ENCODE measurements around the gene HSD3B7. TPM values are rescaled to one million over a fixed set of nuclear protein-coding genes. Genes with fewer than 3 reads are reported as not detected.
A peak's percentile ranks its signal among the peaks of the same experiment; 100 is the strongest.

Gene HSD3B7
- total RNA-seq, 2 experiments from 2014 or later: 2.4 to 3.3 TPM

GRCh38 chr16:30949650-30950515 lies 35.1 kb upstream of the HSD3B7 start:
- Histone ChIP-seq H3K9me3 (ENCODE audit: low read length) (no peaks in the 10 kb centered on the region), H3K79me2 (ENCODE audit: insufficient read depth, low read depth, low read length) (no peaks in the 10 kb centered on the region), H3K9me2 (ENCODE audit: insufficient read depth, low read length) (no peaks in the 10 kb centered on the region), H2AFZ (ENCODE audit: low read length) (no peak overlapping the region; the same call in 1 of the 2 replicates), H3K4me2 (ENCODE audit: low read length) (peak overlapping the region; percentile 77), H3K27ac (ENCODE audit: low read depth, low read length, poor library complexity, severe bottlenecking) (peak overlapping the region; percentile 31), H3K4me3 (ENCODE audit: low read depth, low read length, poor library complexity, severe bottlenecking) (peak overlapping the region; percentile 72), H4K20me1 (ENCODE audit: insufficient read depth, low read length) (no peaks in the 10 kb centered on the region), H3K4me1 (ENCODE audit: insufficient read depth, low read length, poor library complexity, severe bottlenecking) (peaks cover 34% of the 10 kb centered on the region), H3K36me3 (ENCODE audit: insufficient read depth, low read length) (0 out of 2 replicates have a peak, but pooled peaks cover 3% of the 10 kb centered on the region)
- CTCF ChIA-PET (ENCODE audit: unreplicated experiment): interaction anchor here (0.6 kb wide), 1 partner anchor 415 kb away, joined by 19 read pairs; no protein-coding TSS in a partner anchor
- POLR2A ChIA-PET: no interaction called here
- intact Hi-C loops (cut with micrococcal nuclease; ENCODE audit: unreplicated experiment): no loop called here
- peak; percentile 68 for TF ChIP-seq CTCF (conservative IDR thresholded peaks at IDR 0.05; ENCODE audit: low read length)
- TF ChIP-seq EZH2phosphoT487 (IDR thresholded peaks at IDR 0.05; ENCODE audit: borderline replicate concordance, low read depth, low read length): no peak
- peak; percentile 57 for DNase-seq (ENCODE audit: low spot score)
- no TSS peak for BruUV-seq (replicated peaks)

- Histone ChIP-seq H3K9me3 (ENCODE audit: low read length) (no peaks in the 10 kb centered on the region), H3K9me2 (ENCODE audit: insufficient read depth, low read length) (no peaks in the 10 kb centered on the region), H4K20me1 (ENCODE audit: insufficient read depth, low read length) (no peaks in the 10 kb centered on the region), H3K36me3 (ENCODE audit: insufficient read depth, low read length) (no peaks in the 10 kb centered on the region), H3K27ac (ENCODE audit: low read depth, low read length, poor library complexity, severe bottlenecking) (peak overlapping the region; percentile 31), H3K4me1 (ENCODE audit: insufficient read depth, low read length, poor library complexity, severe bottlenecking) (peaks cover 35% of the 10 kb centered on the region), H2AFZ (ENCODE audit: low read length) (no peak overlapping the region), H3K4me3 (ENCODE audit: low read depth, low read length, poor library complexity, severe bottlenecking) (peak overlapping the region; percentile 72), H3K4me2 (ENCODE audit: low read length) (peak overlapping the region; percentile 77; the same call in 1 of the 2 replicates), H3K79me2 (ENCODE audit: insufficient read depth, low read depth, low read length) (no peaks in the 10 kb centered on the region)
- DNase-seq (ENCODE audit: low spot score): no peak
- BruUV-seq (replicated peaks): no TSS peak
- ChIA-PET CTCF (ENCODE audit: unreplicated experiment) (no interaction called here), POLR2A (no interaction called here)
- no peak for TF ChIP-seq EZH2phosphoT487 (IDR thresholded peaks at IDR 0.05; ENCODE audit: borderline replicate concordance, low read depth, low read length)
- no peak for TF ChIP-seq CTCF (conservative IDR thresholded peaks at IDR 0.05; ENCODE audit: low read length)
- intact Hi-C loops (cut with micrococcal nuclease; ENCODE audit: unreplicated experiment): no loop called here
These were observed 34.4 kb upstream of the HSD3B7 start for GRCh38 chr16:30950516-30951065.

- no peak for DNase-seq (ENCODE audit: low spot score)
- TF ChIP-seq EZH2phosphoT487 (IDR thresholded peaks at IDR 0.05; ENCODE audit: borderline replicate concordance, low read depth, low read length) (no peak), CTCF (conservative IDR thresholded peaks at IDR 0.05; ENCODE audit: low read length) (no peak)
- Histone ChIP-seq H3K9me2 (ENCODE audit: insufficient read depth, low read length) (no peaks in the 10 kb centered on the region), H4K20me1 (ENCODE audit: insufficient read depth, low read length) (no peaks in the 10 kb centered on the region), H3K79me2 (ENCODE audit: insufficient read depth, low read depth, low read length) (no peaks in the 10 kb centered on the region), H3K4me2 (ENCODE audit: low read length) (no peak overlapping the region), H2AFZ (ENCODE audit: low read length) (no peak overlapping the region), H3K4me1 (ENCODE audit: insufficient read depth, low read length, poor library complexity, severe bottlenecking) (peaks cover 41% of the 10 kb centered on the region), H3K27ac (ENCODE audit: low read depth, low read length, poor library complexity, severe bottlenecking) (no peak overlapping the region), H3K4me3 (ENCODE audit: low read depth, low read length, poor library complexity, severe bottlenecking) (no peak overlapping the region), H3K36me3 (ENCODE audit: insufficient read depth, low read length) (no peaks in the 10 kb centered on the region), H3K9me3 (ENCODE audit: low read length) (no peaks in the 10 kb centered on the region)
- intact Hi-C loops (cut with micrococcal nuclease; ENCODE audit: unreplicated experiment): no loop called here
- CTCF ChIA-PET (ENCODE audit: unreplicated experiment): no interaction called here
- no TSS peak for BruUV-seq (replicated peaks)
- POLR2A ChIA-PET: no interaction called here
These were observed 33.8 kb upstream of the HSD3B7 start for GRCh38 chr16:30951193-30951592.

Data from OCI-LY7 (cell line).